ENCODE results near the gene CD207. TPM values are rescaled to one million over a fixed set of nuclear protein-coding genes. Genes with fewer than 3 reads are reported as not detected.

Gene CD207
- total and polyA plus RNA-seq, 7 donors: 0.06 to 0.71 (median 0.27) TPM; not detected in 4

GRCh38 chr2:70854411-70854810 is 18.8 kb upstream of the CD207 start:
- DNase-seq: no peak
- Histone ChIP-seq H3K27ac (no peak overlapping the region), H3K27me3 (no peaks in the 10 kb centered on the region), H3K9me3 (no peaks in the 10 kb centered on the region), H3K4me1 (no peaks in the 10 kb centered on the region), H3K4me3 (no peak overlapping the region), H3K36me3 (no peaks in the 10 kb centered on the region)
- TF ChIP-seq POLR2A (IDR thresholded peaks at IDR 0.05) (no peak), EP300 (IDR thresholded peaks at IDR 0.05) (no peak), POLR2AphosphoS5 (IDR thresholded peaks at IDR 0.05) (no peak)
- TF ChIP-seq, protein P1, sequence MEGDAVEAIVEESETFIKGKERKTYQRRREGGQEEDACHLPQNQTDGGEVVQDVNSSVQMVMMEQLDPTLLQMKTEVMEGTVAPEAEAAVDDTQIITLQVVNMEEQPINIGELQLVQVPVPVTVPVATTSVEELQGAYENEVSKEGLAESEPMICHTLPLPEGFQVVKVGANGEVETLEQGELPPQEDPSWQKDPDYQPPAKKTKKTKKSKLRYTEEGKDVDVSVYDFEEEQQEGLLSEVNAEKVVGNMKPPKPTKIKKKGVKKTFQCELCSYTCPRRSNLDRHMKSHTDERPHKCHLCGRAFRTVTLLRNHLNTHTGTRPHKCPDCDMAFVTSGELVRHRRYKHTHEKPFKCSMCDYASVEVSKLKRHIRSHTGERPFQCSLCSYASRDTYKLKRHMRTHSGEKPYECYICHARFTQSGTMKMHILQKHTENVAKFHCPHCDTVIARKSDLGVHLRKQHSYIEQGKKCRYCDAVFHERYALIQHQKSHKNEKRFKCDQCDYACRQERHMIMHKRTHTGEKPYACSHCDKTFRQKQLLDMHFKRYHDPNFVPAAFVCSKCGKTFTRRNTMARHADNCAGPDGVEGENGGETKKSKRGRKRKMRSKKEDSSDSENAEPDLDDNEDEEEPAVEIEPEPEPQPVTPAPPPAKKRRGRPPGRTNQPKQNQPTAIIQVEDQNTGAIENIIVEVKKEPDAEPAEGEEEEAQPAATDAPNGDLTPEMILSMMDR (IDR thresholded peaks at IDR 0.05): no peak
- intact Hi-C loops (cut with DNase I): no loop called here
- 87 to 89% methylated on average over 4 of the region's 4 CpGs for WGBS, 2 donors

- DNase-seq: no peak
- no peaks in the 10 kb centered on the region for H3K36me3 ChIP-seq
- H3K27me3 ChIP-seq: no peaks in the 10 kb centered on the region
- H3K27ac ChIP-seq: no peak overlapping the region
- TF ChIP-seq EP300 (IDR thresholded peaks at IDR 0.05) (no peak), POLR2AphosphoS5 (IDR thresholded peaks at IDR 0.05) (no peak), POLR2A (IDR thresholded peaks at IDR 0.05) (no peak)
- TF ChIP-seq, protein P1 (IDR thresholded peaks at IDR 0.05): no peak
- no peaks in the 10 kb centered on the region for H3K4me1 ChIP-seq
- intact Hi-C loops (cut with DNase I): no loop called here
- no peaks in the 10 kb centered on the region for H3K9me3 ChIP-seq
- 89 to 93% methylated on average over 1 of the region's 1 CpG for WGBS, 2 donors
- H3K4me3 ChIP-seq: no peak overlapping the region
These were observed 17.2 kb upstream of the CD207 start for GRCh38 chr2:70852824-70853223.

GRCh38 chr2:70851704-70852103 is 16.1 kb upstream of the CD207 start:
- H3K9me3 ChIP-seq: no peaks in the 10 kb centered on the region
- intact Hi-C loops (cut with DNase I): no loop called here
- H3K27ac ChIP-seq: no peak overlapping the region
- no peaks in the 10 kb centered on the region for H3K36me3 ChIP-seq
- no peaks in the 10 kb centered on the region for H3K27me3 ChIP-seq
- no peak overlapping the region for H3K4me3 ChIP-seq
- no peak for TF ChIP-seq POLR2A (IDR thresholded peaks at IDR 0.05)
- TF ChIP-seq POLR2AphosphoS5 (IDR thresholded peaks at IDR 0.05): no peak
- TF ChIP-seq, protein P1 (IDR thresholded peaks at IDR 0.05): no peak
- TF ChIP-seq EP300 (IDR thresholded peaks at IDR 0.05): no peak
- WGBS, 2 donors: 44 to 65% methylated on average over 4 of the region's 4 CpGs
- H3K4me1 ChIP-seq: no peaks in the 10 kb centered on the region
- DNase-seq: no peak

- H3K4me3 ChIP-seq: no peak overlapping the region
- no peak overlapping the region for H3K27ac ChIP-seq
- TF ChIP-seq POLR2AphosphoS5 (IDR thresholded peaks at IDR 0.05): no peak
- TF ChIP-seq, protein P1 (IDR thresholded peaks at IDR 0.05): no peak
- TF ChIP-seq EP300 (IDR thresholded peaks at IDR 0.05): no peak
- no peak for TF ChIP-seq POLR2A (IDR thresholded peaks at IDR 0.05)
- H3K27me3 ChIP-seq: no peaks in the 10 kb centered on the region
- intact Hi-C loops (cut with DNase I): no loop called here
- no peaks in the 10 kb centered on the region for H3K36me3 ChIP-seq
- no peaks in the 10 kb centered on the region for H3K4me1 ChIP-seq
- WGBS, 2 donors: 47 to 64% methylated on average over 2 of the region's 2 CpGs
- H3K9me3 ChIP-seq: no peaks in the 10 kb centered on the region
- DNase-seq: no peak
These were observed 15.3 kb upstream of the CD207 start for GRCh38 chr2:70850925-70851324.

GRCh38 chr2:70842401-70842800 is 6.8 kb upstream of the CD207 start:
- WGBS, 2 donors: 81 to 82% methylated on average over 7 of the region's 7 CpGs
- no peak overlapping the region for H3K4me3 ChIP-seq
- no peaks in the 10 kb centered on the region for H3K9me3 ChIP-seq
- H3K27ac ChIP-seq: no peak overlapping the region
- H3K4me1 ChIP-seq: no peaks in the 10 kb centered on the region
- H3K36me3 ChIP-seq: no peaks in the 10 kb centered on the region
- no peak for DNase-seq
- TF ChIP-seq, protein P1 (IDR thresholded peaks at IDR 0.05): no peak
- no peak for TF ChIP-seq POLR2A (IDR thresholded peaks at IDR 0.05)
- no peak for TF ChIP-seq EP300 (IDR thresholded peaks at IDR 0.05)
- no peak for TF ChIP-seq POLR2AphosphoS5 (IDR thresholded peaks at IDR 0.05)
- H3K27me3 ChIP-seq: peaks cover 0 to 8% (median 0%) of the 10 kb centered on the region in 3 donors
- intact Hi-C loops (cut with DNase I): no loop called here

Data from sigmoid colon (tissue), 7 donors.